HG03469 (cell line): ENCODE measurements around the gene ALOX15.
"Not testable (repeated sequence)": the region's sequence is repeated elsewhere in the genome, so short reads cannot be mapped to it uniquely, and the experiment has no call there.

Experiments
- ATAC-seq: cut with Tn5 transposase; IDR thresholded peaks from one replicate; pipeline ENCODE4 v1.9.1; 2021; ENCODE audit warnings: mild to moderate bottlenecking, moderate library complexity, moderate number of reproducible peaks; ENCODE audit not compliant: unreplicated experiment

Gene ALOX15, protein sequence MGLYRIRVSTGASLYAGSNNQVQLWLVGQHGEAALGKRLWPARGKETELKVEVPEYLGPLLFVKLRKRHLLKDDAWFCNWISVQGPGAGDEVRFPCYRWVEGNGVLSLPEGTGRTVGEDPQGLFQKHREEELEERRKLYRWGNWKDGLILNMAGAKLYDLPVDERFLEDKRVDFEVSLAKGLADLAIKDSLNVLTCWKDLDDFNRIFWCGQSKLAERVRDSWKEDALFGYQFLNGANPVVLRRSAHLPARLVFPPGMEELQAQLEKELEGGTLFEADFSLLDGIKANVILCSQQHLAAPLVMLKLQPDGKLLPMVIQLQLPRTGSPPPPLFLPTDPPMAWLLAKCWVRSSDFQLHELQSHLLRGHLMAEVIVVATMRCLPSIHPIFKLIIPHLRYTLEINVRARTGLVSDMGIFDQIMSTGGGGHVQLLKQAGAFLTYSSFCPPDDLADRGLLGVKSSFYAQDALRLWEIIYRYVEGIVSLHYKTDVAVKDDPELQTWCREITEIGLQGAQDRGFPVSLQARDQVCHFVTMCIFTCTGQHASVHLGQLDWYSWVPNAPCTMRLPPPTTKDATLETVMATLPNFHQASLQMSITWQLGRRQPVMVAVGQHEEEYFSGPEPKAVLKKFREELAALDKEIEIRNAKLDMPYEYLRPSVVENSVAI

DNA sequence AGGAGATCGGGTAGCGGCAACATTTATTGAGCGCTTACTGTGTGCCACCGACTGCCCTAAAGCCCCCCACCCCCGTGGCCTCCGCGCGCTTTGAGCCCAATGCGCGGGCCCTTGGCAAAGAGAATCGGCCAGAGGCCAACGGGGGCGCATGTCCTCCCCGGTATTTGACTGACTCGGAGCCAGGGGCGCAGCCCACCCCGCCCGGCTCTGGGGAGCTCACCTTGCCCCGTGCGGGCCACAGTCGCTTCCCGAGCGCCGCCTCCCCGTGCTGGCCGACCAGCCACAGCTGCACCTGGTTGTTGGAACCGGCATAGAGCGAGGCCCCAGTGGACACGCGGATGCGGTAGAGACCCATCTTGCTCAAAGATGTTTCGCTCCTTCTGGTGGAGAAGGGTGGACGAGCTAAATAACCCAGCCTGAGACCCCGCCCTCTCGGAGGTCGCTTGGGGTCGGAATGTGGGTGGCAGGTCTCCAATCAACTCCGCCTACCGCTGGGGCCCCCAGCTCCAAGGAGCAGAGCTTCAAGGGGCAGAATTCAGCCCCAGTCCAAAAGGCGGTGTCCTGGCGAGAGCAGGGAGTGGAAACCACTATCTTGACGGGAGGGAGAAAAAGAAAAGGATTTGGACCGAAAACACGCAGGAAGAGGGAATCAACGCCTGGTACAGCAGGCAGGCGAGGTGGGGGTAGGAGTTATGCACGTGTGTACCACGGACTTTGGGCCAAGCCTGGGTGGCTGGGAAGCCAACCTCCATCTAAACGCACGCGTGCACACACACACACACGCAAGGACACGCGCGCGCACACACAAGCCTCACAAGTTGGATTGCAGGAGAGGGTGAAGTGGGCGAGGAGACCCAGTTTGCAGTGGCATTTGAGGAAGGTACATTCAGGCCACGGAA lies at the start of gene ALOX15:
Gene ALOX15, minus strand, starts transcription at position 382 of the 899 bp plus-strand sequence. Its CDS starts 27 bp downstream, at position 355.
- no peak for ATAC-seq

DNA sequence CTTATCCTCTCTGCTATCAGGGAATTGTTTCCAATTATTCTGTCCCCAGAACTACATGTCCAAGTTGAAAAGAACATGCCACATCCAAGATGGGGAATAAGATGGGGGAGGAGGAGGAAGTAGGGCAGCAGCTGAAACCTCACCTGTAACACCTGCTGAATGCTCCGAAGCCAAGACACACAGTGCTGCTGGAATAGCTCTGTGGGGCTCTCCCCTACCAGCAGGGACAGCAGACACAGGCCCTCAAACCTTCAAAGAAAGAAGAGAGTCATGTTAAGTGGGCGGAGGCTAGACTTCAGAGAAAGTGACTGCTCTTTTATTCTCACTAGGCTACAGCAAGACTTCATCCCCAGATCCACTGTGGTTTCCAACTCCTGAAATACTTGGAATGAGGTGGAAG lies 49.3 kb upstream of the ALOX15 start:
- ATAC-seq, result no peak

DNA sequence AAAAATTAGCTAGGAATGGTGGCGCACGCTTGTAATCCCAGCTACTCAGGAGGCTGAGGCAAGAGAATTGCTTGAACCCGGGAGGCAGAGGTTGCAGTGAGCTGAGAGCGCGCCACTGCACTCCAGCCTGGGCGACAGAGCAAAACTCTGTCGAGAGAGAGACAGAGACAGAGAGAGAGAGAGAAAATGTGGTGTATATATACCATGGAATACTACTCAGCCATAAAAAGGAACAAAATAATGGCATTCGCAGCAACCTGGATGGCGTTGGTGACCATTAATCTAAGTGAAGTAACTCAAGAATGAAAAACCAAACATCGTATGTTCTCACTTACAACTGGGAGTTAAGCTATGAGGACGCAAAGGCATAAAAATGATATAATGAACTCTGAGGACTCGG lies 48.4 kb upstream of the ALOX15 start:
- ATAC-seq, result not testable (repeated sequence)

DNA sequence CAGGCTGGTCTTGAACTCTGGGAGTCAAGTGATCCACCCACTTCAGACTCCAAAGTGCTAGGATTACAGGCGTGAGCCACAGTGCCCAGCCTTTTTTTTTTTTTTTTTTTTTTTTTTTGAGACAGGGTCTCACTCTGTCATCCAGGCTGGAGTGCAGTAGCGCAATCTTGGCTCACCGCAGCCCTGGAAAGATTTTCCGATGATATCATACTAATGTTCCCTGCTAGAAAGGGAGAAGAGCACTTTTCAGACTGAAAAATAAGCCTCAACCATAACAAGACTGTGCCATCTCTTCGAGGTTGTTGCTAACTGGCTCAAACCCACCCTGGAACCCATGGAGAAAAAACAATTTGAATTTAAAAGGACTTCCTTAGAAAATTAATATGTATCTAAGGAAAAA lies 42.3 kb upstream of the ALOX15 start:
- not testable (repeated sequence) for ATAC-seq

DNA sequence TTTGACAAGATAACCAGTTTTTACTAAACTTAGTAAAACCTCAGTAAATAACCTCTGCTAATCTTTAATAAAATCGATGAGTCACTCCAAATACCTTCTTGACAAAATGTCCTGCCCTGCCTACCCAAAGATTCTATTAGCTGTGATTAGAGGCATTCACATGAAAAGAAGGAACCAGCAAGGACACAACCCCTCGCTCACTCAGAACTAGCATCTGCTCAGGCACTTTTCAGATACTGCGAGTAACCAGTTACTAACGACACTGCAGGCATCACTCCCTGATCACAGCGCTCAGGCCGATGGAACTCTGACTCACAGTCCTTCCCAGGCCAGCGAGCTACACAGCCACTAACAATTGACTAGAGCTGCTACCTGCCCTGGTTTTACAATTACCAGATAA lies 38.2 kb upstream of the ALOX15 start:
- no peak for ATAC-seq

DNA sequence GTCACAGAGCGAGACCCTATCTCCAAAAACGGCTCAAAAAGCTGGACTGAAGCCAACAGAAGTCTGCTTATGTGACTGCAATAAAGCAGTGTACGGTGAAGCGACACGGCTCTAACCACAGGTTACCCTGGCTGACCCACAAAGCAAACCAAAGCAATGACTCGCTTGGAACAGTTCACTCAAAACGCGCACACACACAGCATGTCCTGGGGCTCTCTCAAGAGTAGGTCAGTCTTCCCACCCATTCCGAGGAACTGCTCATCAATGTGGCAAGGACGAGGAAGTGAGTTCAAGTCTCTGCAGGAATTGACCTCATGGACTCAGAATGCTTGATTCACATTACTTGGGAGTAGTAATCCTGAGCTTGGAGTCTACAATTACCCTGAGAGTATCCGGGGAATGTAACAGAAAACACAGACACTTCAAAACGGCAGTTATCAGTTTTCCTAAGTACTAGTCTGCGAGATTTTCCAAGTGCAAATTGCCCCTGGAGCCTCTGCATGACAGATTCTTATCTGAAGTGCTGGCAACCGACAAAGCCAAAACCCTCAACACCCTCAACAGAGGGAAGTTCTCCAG lies 37.1 kb upstream of the ALOX15 start:
- no peak for ATAC-seq

DNA sequence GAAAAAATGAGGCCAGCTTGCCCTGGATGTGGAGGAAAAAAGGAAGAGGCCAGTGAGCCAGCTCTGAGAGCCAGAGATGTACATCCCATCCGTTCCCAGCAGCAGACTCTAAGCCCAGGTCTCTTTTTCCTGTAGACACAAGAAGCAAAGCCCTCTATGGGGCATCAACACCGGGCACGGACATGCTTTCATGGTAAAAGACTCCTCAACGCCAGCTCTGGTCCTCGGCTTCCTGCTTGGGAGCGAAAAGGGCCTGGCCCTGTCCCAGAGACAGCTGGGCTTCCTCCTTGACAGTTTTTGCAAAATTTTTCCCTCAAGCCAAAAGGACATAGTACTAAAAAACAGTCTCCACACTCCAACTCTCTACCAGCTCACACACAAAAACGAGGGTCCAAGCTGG lies 35.3 kb upstream of the ALOX15 start:
- no peak for ATAC-seq

DNA sequence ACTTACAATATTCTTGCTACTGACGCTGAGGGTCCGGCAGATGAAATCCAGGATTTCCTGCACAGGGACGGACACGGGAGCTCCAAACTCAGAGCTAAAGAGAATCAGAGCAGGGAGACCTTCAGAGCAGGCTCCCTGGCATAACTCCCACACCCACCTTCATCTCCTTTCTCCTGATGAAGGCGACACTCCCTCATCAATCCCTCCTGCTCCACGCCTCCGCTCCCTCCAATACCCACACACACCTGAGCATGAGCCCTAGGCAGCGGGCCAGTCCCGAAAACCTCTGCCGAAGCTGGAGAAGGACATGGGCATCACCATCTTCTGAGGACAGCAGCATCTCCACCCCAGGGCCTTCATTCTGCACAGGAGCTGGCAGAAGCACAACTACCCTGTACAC lies 34.3 kb upstream of the ALOX15 start:
- no peak for ATAC-seq

DNA sequence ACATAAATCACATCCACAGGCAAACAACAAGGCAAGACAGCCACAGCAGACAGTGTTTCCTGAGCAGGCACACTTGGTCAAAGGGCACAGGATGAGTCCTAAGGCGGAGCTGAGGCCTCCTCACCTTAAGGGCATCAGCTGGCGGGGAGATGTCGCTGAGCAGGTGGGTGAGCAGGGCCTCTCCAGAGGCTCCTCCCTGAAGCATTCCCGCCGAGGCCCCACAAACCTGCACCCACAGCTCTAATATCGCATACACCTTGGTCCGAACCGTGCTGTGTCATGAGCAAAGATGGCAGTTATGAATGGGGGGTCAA lies 33.2 kb upstream of the ALOX15 start:
- ATAC-seq, result no peak

DNA sequence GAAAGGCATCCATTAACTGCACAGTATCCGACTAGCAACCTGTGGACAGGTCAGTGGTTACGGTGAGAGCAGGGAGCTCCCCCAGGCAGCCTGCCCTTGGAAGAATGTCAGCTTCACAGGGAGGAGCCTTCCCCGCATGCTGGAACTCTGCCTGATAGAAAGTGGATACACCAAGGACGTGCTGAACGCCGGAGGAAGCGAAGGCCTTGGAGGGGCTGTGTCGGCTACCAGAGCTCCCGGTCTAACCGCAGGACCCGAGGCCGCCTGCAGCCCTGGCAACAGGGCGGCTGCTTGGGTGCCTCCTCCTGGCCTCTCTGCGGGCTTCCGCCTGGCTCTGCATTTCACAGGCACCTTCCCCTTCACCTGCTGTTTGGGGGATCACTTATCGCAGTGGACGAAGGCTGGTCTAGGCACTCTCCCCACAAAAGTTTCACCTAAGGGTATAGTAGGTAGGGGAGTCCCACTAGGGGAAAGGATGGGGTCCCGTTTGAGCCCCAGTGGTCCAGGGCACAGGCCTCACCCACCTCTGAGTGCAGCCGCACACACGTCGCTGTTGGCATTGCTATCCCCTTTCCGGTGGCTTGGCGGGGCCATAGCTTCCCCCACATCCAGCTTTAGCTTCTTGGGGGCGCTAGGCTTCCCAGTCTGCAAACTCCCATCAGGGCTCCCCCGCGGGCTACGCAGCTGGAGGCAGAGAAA lies 32.7 kb upstream of the ALOX15 start:
- no peak for ATAC-seq

DNA sequence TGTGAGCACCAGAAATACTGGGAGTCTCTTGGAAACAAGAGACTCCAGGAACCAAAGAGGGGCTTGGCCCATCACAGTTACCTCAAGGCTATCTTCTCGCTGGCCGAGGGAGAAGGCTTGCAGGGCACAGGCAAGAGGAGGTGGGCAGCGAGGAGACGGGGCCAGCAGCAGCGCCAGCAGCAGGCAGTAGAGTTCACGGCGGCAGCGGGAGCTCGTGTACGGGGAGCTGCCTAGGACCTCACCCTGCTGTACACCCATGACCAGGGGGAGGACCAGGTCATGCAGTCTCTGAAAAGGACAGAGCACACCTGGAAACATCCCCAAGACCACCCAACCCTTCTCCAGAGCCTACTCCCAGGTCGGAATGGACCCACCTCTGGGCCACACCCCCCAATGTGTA lies 31.7 kb upstream of the ALOX15 start:
- ATAC-seq, result no peak

DNA sequence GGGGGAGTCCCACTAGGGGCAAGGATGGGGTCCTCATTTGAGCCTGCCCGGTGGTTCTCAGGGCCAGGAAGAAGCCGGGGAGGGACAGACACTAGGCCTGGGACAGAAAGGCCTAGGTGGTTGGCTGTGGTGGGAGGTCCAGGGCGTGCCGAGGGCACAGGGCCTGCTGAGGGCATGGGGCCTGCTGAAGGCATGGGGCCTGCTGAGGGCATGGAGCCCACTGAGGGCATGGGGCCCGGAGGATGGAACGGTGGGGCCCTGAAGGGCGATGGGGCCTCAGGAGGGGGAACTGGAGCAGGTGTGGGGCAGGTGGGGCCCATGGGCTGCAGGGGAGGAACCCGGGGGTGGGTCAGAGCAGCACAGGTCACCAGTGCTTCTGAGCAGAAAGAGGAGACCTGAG lies 31.3 kb upstream of the ALOX15 start:
- no peak for ATAC-seq

DNA sequence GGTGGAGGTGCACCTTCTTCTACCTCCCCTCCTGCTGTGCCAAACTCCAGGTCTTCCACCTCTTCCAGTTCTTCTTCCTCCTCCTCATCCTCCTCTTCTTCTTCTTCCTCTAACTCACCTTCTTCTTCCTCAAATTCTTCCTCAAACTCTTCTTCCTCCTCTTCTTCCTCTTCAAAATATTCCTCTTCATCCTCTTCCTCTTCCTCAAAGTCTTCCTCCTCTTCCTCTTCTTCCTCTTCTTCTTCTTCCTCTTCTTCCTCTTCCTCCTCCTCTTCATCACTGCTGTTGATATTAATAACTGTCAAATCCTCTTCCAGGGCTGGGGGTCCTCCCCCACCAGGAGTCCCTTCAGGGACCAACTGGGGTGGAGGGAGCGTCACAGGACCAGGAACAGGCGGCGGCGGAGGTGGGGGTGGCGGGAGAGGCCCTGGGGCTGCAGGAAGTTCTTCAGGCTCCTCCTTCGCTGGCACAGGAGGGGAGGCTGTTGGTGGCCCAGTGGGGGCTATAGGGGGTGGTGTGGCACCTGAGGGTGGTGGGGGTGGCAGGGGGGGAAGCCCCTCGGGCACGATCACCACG lies 30.7 kb upstream of the ALOX15 start:
- no peak for ATAC-seq

DNA sequence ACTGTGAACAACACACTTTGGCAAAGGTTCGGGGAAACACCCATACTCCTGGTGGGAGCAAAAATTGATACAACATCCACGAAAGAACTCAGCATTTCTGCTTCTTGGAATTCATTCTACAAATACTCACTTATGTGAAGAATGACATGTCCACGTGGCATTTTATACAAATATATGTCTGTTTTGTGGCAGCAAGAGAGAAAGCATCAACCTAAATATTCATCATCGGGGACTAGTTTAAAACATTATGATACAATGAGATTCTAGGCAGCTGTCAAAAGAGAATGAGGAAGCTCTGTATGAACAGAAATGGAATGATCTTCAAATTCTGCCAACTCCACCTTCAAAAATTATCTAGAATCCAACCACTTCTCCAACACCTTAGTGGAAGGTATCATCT lies 25.7 kb upstream of the ALOX15 start:
- ATAC-seq, result no peak

DNA sequence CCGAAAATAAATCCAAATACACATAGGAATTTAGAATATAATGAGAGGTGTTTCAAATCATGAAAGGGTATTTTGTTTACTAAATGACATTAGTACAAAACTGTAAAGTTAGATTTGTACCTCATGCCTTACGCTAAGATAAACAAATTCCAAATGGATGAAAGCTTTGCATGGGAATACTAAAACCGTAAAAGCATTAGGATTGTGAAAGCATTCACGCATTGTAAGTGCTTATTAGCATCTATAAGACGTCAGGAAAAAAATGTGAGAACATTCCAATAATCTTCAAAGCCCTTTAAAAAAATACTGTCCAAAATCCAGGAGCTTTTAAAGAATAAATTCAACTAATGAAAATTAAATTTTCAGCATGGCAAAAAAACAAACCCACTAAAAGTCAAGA lies 24.8 kb upstream of the ALOX15 start:
- ATAC-seq, result no peak

DNA sequence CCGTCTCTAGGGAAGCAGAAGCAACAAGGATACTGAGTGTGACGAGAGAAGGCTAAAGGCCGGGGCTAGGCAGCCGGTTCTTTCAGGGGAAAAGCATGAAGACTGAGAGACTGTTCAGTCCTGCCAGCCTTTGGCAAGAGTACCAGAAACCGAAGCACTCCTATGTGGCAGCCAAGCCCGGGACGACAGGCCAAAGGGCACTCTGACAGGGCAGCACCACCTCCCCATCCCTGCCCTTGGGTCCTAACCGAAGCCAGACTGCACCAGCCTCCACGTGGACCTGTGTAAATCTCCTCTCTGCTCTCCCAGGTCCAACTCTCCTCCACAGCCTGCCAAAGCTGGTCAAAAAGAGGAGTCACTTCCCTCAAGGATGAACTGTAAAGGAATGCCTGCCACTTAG lies 23.5 kb upstream of the ALOX15 start:
- no peak for ATAC-seq

DNA sequence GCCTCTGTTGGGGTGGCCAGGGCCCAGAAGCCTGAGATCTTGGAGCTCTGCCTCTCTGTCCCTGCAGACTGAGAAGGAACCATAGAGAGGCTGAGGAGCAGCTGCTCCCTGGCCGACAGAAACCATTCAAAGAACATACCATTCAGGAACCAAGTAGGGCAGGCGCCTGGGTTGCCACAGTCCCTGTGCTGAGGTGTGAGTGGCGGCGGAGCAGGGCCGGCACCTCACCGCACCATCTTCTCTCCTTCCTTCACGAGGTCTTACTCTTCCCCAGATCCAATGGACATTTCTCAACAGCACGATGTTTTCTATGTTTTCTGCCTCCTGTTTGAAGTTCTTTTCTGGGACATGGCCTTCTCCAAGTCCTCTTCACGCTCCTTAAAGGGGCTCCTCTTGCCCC lies 22.8 kb upstream of the ALOX15 start:
- ATAC-seq, result no peak

DNA sequence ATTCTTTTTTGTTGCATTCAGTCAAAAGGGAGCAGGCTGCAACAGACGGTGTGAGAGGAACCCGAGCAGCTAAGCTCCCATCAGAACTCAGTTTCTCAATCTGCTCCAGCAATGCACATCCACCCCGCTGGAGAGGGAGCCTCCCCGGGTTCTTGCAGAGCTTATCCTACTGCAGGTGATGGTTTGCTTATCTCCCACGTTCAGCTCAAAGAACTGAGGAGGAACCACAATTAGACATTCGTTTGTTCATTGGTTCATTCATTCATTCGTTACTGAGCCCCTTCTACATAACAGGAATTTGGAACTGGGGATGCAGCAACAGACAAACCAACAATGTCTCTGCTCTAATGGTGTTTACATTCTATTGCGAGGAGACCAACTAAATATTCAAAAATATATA lies 22.2 kb upstream of the ALOX15 start:
- ATAC-seq, result no peak

DNA sequence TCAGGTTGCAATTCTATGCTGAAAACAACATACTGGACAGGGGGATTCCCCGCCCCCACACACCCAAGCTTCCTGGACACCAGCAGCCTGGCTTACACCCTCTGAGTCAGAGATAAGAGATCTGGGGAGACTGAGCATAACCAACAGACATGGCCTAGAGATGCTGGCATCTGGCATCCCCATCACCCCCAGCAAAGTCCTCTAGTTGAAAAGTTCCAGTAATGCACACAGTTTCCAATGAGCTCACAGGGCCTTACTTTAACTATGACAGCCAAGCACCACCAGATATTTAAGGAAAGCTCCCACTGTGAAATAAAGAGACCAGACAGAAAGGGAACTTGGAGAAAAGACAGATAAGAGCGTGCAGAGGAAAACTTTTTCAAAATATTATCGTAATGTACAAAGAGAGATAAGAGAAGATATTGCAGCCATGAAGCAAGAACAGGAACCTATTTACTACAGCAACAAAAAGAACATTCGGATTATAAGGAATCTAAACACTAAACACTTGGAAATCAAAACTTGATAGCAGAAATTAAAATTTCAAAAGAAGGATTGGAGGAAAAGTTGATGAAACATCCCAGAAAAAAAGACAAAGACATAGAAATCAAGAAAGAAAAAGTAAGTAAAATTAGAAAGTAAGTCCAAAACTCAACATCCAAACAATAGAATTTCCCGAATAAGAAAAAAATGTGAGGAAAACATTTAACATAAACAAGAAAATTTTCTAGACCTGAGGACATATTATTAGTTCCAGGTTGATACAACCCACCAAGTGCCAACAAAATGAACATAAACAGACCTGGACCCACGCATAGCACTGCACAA lies 17.2 kb upstream of the ALOX15 start:
- ATAC-seq, result no peak

DNA sequence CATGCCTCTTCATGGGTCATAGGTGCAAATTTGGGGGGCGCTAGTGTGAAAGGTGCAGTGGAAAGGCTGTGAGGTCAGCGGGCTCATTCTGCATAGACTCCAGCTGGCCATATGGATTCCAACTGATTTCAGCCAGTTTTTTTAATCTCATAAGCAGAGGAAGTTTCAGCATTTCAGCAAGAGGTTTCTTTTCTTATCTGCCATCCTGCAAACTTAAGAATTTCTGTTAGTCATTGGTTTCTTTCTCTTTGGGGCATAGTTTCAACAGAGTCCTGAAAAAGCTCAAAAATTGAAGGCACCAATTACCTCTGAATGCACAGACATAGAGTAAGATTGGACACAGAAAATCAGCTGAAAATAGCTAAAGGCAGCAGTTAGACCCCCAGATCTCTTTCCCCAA lies 16.2 kb upstream of the ALOX15 start:
- no peak for ATAC-seq
